ENCODE data around the gene EPS15.

GRCh38 chr1:51557168-51557567 lies 38.1 kb upstream of the EPS15 start:
- TF ChIP-seq CTCF (IDR thresholded peaks at IDR 0.05), result no peak
- TF ChIP-seq POLR2A (IDR thresholded peaks at IDR 0.05), result no peak
